GM19395 (cell line): ENCODE results near the gene TTC1.

Experiments used
- ATAC-seq: cut with Tn5 transposase; IDR thresholded peaks from one replicate; pipeline ENCODE4 v1.9.1; 2021; ENCODE audit warnings: mild to moderate bottlenecking, moderate library complexity; ENCODE audit not compliant: unreplicated experiment

The TTC1 gene

DNA sequence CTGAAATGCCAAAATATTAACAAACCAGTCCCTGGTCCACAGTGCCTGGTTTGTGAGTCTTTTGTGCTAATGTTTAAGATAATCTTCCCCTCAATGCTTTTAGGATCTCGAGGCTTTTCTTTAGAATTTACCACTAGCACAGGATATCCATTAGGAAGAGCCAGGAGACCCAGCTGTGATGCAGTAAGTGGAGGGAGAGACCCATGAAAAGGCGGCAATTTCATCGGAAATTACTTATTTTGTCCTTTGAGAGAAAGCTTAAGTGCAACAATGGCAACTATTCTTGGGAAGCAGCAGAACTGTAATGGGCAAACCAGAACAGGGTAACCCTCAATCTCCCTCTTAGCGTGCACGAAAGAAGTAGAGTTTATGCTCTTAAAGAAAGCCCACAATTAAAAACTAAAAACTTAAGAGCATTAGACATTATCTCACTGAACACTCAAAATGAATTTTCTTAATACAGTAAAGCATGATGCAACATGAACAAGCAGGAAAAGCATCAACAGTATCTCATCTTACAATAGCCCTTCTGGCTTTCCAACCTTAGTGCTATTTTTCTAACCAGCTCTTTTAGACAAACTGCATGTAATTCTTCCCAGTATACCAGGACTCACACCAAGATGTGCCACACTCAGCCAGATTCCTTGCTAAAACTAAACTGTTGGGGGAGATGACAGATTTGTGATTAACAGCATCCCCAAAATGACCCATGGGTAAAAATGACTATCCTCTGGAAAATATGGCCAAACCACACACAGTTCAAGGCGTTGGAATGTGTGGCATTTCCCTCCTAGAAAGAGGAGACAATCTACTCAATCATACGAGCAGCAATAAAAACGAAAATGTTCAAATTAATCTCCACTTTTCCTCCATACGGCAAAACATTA, 73.9 kb downstream of the TTC1 start:
- ATAC-seq: no peak

DNA sequence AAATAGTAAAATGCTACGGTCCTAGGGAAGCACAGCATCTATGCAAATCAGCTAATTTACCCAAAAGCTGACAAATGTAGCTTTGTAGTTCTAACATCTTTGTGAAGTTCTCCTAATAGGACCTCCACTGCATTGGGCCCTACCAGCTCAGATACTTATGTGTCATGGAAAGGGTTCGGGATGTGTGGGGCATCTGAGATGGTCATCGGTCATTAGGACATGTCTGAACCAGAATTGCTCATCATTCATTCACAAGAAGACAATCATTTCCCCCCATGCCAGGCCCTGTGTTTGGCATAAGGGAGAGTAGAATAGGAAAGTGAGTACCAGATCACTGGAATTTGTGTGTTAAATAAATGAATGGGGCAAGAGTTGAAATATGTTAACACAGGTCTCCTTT, 74.6 kb downstream of the TTC1 start:
- no peak for ATAC-seq

DNA sequence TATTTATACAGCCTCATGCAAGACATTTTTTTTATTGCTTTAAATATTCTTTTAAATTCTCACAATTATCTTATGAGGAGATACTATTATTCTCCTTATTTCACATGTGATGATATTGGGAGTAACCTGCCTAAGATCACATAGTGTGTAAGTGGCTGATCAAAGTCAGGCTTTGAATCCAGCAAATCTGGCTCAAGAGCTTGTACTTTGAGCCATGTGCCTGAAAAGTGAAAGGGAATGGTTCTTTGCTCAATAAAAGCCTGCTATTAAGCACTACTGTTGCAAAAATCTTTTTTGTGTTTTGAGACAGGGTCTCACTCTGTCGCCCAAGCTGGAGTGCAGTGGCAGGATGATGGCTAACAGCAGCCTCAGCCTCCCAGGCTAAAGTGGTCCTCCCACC, 75.2 kb downstream of the TTC1 start:
- no peak for ATAC-seq

DNA sequence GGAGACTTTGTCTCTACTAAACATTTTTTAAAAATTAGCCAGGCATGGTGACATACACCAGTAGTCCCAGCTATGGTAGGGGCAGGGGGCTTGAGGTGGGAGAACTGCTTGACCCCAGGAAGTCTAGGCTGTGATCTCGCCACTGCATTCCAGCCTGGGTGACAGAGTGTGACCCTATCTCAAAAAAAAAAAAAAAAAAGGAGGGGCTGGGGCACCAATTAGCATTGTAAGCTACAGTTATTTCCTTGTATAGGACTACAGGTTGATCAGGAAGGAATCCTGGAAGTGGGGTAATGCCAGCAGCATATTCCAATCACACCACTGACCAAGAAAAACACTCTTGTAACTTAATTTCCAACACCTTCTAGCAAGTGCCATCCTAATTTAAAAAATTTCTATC, 78.3 kb downstream of the TTC1 start:
- no peak for ATAC-seq

DNA sequence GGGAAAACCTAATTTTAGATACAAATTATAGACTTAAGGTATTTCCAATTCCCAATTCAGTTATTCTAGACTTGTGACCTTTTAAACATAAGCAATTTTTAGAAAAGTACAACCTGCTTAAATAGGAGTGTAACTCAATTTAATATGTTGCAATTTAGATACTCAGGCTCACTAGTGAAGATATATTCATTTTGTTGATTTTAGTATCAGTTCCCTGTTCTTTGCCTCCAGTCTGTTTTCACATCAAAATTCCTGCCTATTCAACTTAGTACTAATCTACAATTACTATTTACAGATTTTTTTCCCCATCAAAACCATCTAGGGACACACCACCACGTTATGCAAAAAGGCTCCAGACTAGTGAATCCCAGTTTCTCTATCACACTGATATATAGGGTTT, 79.9 kb downstream of the TTC1 start:
- ATAC-seq: no peak

DNA sequence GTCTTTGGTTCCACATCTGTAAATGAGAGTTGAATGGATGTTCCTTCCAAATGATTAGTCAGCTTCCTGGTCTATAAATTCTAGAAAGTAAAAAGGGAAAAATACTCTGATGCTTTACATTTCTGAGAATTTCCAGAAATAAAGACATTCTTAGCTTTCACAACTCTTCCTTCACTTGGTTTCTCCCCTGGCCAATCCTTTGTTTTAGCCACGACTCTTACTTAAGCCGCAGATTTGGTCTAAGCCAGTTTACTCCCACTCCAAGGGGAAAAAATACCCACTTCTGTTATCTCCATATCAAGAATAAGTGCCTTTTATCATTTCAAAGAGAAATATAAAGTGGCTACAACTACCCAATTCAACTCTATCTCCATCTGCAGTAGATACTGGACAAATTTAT, 80.6 kb downstream of the TTC1 start:
- ATAC-seq: no peak

DNA sequence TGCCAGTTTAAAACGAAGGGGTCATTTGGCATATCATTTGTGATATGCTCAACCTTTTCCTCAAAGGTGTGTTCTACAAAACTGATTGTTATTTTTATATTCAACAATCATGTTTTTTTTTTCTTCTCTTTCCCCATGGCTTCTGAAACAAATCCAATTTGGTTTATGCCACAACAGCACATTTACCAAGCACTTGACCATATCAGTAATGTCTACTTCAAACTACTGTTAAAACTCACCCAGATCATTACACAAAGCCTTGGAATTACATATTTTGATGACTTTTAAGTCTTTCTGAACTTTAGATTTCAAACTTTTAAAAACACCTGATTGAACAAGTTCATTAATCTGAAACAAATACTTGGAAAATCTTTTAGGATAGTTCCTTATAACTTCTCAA, 81.1 kb downstream of the TTC1 start:
- ATAC-seq: no peak

DNA sequence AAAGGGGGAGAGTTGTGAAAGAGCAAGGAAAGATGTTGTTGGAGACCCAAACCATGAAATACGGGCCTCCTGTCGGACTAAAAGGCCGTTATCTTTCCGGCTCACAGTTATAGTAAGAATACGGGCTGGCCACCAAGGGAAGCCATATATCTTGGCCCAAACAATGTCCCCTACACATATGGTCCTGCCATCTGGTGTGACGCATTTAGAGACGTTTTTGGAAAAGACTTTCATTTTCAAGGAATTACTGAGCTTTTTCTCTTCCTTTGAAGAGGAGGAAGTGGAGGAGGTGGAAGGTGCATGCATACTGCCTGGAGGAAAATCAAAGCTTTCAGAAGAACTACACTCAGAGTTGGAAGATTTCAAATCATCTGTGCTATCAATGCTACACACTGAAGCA, 83.6 kb downstream of the TTC1 start:
- ATAC-seq: no peak

DNA sequence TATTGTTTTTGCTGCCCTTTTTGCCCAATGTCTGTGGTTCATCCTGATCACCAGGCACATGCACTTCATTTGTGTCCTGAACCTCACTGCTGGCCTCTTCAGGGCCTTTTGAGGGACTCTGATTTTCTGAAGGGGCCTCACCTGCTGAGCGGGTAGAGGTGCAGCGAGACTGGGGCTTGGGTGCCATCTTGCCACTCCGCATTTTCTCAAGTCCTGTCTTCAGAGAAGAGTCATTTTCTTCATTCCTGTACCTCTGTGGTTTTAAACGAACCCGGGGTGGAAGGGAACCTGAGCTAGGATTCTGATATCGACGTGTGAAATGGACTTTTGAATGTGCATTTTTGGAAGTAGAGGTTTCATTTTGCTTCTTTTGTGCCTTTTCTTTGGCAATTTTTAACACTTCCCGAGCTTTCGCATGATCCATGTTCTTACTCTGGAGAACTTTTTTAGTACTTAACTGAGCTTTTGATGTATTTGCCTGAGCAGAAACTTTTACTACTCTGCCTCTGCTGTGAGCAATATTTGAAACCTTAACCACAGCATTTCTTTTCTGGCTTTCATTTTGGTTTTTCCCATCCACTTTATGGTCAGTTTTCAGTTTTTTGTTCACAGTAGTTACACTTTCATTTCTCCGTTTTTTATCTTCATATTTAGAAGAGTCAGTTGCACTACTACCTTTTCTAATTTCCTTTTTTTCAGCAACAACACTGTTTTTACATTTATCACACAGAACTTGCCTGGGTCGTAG, 84.2 kb downstream of the TTC1 start:
- ATAC-seq: peak; percentile 80

DNA sequence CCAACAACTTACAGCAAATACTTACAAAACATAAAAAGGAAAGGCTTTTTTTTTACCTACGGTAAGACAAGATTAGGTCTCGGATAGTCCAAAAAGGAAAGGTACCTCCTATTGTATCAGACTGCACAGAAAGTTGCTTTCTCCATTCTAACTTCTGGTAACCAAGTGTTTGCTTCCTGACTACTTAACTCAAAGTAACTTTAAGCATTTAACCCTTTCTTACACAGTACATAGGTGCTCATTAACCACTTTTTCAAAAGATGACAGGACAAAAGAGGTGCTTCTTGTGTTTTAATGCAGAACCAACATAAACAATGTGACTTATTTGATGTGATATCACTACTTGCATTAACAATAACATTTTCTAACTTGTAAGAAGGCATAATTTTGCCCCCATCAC, 87.2 kb downstream of the TTC1 start:
- no peak for ATAC-seq

DNA sequence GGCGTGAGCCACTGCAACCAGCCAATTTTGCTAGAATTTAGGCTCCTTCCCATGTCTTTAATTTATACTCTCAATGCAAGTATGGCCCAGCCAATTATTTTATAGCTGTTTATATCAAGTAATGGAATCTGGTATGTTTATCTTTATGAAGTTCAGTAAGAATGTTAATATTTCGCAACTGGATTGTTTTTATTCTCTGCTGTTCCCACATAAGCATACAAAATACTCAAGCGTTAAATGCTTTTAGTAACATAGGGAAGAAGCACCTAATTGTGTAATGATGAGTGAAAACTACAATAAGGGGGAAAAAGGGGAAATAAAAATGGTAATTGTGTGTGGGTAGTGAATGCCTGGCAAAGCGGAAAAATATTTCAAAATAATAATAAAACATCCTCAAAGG, 89.1 kb downstream of the TTC1 start:
- no peak for ATAC-seq

DNA sequence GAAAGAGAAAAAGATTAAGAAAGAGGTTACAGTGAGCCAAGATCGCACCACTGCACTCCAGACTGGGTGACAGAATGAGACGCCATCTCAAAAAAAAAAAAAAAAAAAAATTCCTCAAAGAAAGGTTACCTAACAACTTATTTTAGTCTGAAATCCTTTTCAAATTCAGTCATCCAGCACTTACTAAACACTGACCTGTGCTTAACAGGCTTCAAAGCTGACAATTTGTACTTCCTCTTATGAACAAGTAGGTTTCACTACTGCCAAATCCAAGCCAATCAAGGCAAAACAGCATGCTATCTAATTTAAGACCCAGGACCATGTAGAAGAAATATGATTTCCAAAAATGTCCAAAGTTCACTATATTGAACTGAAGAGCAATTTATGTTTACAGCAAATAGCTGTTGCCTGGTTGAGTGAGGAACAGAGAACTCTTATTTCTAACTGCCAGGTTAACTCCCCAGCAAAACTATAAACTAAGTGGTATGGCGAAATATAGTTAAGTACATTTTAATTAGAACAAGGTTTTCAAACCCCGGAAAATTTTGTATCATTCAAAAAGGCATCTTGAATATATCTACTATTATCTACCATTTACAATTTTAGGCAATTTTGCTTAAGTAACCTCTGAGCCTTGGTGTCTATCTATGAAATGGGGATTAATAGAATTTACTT, 96.9 kb downstream of the TTC1 start:
- peak; percentile 92 for ATAC-seq

DNA sequence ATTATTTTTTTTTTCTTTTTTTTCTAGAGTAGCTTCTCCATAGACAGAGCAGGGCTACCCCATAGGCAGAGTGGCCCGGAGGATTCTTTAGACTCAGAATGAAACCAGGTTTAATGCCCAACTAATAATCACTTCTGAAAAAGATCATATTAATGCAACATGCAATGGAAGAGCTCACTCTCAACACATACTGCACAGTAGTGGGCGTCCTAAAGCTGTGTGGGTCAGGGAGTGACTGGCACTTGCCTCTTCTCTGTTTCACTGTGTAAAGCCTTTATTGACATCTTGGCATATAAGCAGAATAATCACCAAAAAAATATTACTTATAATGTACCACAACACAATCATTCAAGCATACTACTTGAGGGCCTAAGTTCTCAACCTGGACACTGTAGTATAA, 99.2 kb downstream of the TTC1 start:
- no peak for ATAC-seq
